Stomach smooth muscle (tissue), 2 donors: ENCODE measurements around the gene DDX28.

Experiments
- H3K27ac ChIP-seq: one replicate; pipeline ENCODE4 v1.7.0; 2013; ENCODE audit warnings: mild to moderate bottlenecking, low read length, inconsistent platforms
- H3K27me3 ChIP-seq, 2 donors: one replicate each; pipeline ENCODE4 v1.7.0; 2013; ENCODE audit warnings: low read length in 2 of 2; ENCODE audit not compliant: insufficient read depth in 2 of 2, control insufficient read depth in 1 of 2
- H3K36me3 ChIP-seq, 2 donors: one replicate each; pipeline ENCODE4 v1.7.0; 2013; ENCODE audit warnings: low read length in 2 of 2; ENCODE audit not compliant: control insufficient read depth in 2 of 2, insufficient read depth in 2 of 2
- H3K4me1 ChIP-seq: one replicate; pipeline ENCODE4 v1.7.0; 2013; ENCODE audit warnings: low read length; ENCODE audit not compliant: control insufficient read depth, insufficient read depth
- H3K4me3 ChIP-seq, 2 donors: one replicate each; pipeline ENCODE4 v1.7.0; 2013; ENCODE audit warnings: low read length in 2 of 2
- H3K9ac ChIP-seq, 2 donors: one replicate each; pipeline ENCODE4 v1.7.0; 2013; ENCODE audit warnings: low read length in 2 of 2, mild to moderate bottlenecking in 1 of 2
- H3K9me3 ChIP-seq, 2 donors: one replicate each; pipeline ENCODE4 v1.7.0; 2013; ENCODE audit warnings: low read length in 2 of 2; ENCODE audit not compliant: control insufficient read depth in 2 of 2
- donor health status: healthy.
- donor health status: Pancreatic carcinoma.

The DDX28 gene

DNA sequence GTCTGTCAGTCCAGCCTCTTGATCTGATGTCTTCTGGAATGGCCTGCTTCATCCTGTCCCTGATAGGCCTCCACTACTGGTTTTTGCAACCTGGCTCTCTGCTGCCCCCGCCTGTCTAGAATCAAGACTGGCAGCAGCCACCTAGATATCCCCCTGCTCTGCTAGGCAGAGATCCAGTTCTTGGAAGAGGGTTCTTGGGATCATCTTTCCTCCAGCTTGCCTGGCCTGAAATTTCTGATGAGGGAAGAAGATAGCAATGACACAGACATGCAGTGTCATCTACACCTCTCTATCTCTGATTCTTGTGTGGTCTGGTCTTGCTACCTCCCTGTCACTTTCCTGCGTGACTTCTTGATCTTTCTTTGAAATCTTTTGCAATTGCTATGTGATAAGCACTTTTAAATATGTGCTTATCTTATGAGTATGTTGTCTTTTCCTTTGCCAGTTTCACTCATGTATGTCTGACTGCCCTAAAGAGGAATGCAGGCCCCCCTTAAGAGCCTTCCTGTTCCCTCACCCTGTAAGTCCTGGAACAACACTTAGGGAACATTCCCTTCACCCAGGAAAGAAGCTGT lies 41.8 kb upstream of the DDX28 start:
- Histone ChIP-seq H3K4me3 (no peak overlapping the region), H3K9me3 (no peaks in the 10 kb centered on the region), H3K27ac (no peak overlapping the region), H3K27me3 (no peaks in the 10 kb centered on the region), H3K4me1 (no peaks in the 10 kb centered on the region), H3K9ac (no peak overlapping the region), H3K36me3 (peaks cover 16 to 18% of the 10 kb centered on the region in 2 donors)

DNA sequence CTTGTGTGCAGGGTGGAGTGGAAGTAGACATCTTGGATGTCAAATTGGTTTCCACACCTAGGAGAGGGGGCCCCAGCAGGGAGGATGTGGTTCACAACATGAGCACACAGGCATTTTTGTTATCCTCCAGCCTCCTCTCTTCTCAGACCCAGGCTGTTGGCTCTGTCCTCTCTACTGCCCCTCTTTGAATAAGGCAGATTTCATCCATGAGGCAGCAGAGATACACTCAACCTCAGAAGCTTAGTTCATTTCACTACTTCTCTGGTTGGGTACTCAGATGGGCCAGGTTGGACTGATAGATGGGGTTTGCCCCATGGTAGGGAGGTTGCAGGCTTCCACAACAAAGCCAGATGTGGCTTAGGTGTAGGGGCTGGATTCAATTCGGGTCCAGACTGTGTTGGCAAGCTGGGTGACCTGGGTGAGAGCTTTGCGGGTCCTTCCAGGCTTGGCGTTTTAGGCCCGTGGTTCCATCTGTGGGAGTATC lies 39.9 kb upstream of the DDX28 start:
- Histone ChIP-seq H3K9me3 (no peaks in the 10 kb centered on the region), H3K27me3 (no peaks in the 10 kb centered on the region), H3K27ac (no peak overlapping the region), H3K4me3 (no peak overlapping the region), H3K36me3 (peaks cover 11 to 19% of the 10 kb centered on the region in 2 donors), H3K4me1 (no peaks in the 10 kb centered on the region), H3K9ac (no peak overlapping the region)

GRCh38 chr16:68061396-68061795 lies 38.4 kb upstream of the DDX28 start:
- Histone ChIP-seq H3K4me3 (no peak overlapping the region), H3K4me1 (no peaks in the 10 kb centered on the region), H3K36me3 (peaks cover 8 to 18% of the 10 kb centered on the region in 2 donors), H3K9ac (no peak overlapping the region), H3K27me3 (no peaks in the 10 kb centered on the region), H3K9me3 (no peaks in the 10 kb centered on the region), H3K27ac (no peak overlapping the region)

DNA sequence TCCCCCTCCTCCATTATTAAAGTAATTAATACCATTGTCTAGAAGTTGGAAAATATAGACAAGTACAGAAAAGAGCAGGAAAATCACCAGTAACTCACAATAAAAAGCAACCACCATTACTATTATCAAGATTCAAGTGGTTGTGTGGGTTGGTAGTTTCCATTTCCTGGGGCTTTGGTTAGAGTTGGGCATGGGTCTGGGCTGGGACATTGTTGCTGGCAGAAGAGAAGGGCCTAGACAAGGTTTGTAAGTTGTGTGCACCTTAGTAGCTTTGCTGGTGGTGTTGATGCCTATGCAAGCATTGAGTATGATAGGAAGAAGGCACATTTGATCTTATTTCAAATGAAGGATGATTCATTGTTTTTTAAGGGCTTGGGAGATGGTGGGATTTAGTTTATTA lies 36.8 kb upstream of the DDX28 start:
- H3K36me3 ChIP-seq, result peaks cover 6 to 18% of the 10 kb centered on the region in 2 donors
- no peak overlapping the region for H3K9ac ChIP-seq
- H3K27ac ChIP-seq, result no peak overlapping the region
- H3K9me3 ChIP-seq, result no peaks in the 10 kb centered on the region
- no peak overlapping the region for H3K4me3 ChIP-seq
- H3K4me1 ChIP-seq, result no peaks in the 10 kb centered on the region
- H3K27me3 ChIP-seq, result no peaks in the 10 kb centered on the region

DNA sequence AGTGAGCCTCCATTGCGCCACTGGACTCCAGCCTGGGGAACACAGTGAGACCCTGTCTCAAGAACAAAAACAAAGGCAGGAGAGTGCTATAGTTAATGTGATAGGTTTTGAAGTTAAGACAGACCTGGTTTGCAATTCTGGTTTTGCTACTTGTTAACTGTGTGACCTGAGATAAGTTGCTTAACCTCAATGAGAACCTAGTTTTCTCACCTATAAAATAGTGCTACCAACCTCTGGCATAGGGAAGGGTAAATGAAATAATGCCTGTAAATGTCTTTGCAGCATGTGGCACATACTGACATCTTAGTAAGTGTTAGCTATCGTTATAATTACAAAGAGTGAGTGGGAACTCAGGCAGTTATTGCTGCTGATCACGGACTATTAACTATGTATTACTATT lies 32.4 kb upstream of the DDX28 start:
- no peak overlapping the region for H3K27ac ChIP-seq
- no peaks in the 10 kb centered on the region for H3K4me1 ChIP-seq
- peaks cover 18 to 22% of the 10 kb centered on the region in 2 donors for H3K36me3 ChIP-seq
- no peak overlapping the region for H3K4me3 ChIP-seq
- no peaks in the 10 kb centered on the region for H3K27me3 ChIP-seq
- H3K9me3 ChIP-seq, result no peaks in the 10 kb centered on the region
- no peak overlapping the region for H3K9ac ChIP-seq

DNA sequence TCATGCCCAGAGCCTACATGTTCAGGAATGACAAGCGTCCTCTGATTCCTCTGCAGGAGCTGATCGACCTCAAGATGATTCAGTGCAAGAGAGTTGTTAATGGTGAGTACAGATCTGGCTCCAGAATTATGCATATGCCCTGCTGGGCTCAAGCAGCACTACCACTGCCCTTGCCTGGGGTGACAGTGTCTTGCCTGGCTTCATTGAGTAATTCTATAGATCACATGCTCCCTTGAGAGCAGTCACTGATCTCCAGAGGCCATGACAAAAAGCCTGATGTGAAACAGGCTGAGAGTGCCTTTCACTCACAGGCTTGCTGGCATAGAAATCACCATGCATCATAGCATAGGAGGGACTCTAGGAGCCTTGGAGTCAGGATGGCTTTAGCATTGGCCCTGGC lies 26.4 kb upstream of the DDX28 start:
- H3K9me3 ChIP-seq, result no peaks in the 10 kb centered on the region
- H3K4me1 ChIP-seq, result no peaks in the 10 kb centered on the region
- H3K27me3 ChIP-seq, result no peaks in the 10 kb centered on the region
- H3K36me3 ChIP-seq, result peaks cover 18 to 28% of the 10 kb centered on the region in 2 donors
- H3K9ac ChIP-seq, result no peak overlapping the region
- H3K4me3 ChIP-seq, result no peak overlapping the region
- H3K27ac ChIP-seq, result no peak overlapping the region

DNA sequence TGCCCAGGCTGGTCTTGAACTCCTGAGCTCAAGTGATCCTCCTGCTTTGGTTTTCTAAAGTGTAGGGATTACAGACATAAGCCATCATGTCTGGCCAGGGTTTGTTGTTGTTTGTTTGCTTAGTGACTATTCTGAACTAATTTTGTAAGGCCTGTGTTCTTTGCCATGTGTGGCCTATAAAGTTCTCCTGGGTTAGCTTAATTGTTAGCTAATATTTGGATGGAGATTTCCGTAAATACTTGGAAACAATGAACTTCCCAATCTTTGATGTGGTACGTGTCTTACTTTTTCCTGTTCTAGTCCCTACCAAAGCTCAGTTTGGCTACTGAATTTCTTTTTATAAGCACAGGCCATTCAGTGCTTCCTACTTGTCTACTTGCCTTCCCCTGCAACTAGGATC lies 25.0 kb upstream of the DDX28 start:
- Histone ChIP-seq H3K36me3 (peaks cover 12 to 18% of the 10 kb centered on the region in 2 donors), H3K27ac (no peak overlapping the region)

DNA sequence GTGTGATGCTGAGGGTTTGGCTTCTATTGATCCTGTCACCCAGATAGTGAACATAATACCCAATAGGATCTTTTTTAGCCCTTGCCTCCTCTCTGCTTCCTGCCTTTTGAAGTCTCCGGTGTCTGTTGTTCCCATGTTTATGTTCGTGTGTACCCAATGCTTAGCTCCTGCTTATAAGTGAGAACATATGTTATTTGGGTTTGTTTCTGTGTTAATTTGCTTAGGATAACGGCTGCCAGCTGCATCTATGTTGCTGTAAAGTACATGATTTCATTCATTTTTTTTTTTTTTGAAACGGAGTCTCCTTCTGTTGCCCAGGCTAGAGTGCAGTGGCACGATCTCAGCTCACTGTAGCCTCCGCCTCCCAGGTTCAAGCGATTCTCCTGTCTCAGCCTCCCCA lies 23.1 kb upstream of the DDX28 start:
- H3K9me3 ChIP-seq, result no peaks in the 10 kb centered on the region
- H3K27ac ChIP-seq, result no peak overlapping the region
- no peaks in the 10 kb centered on the region for H3K27me3 ChIP-seq
- no peaks in the 10 kb centered on the region for H3K4me1 ChIP-seq
- no peak overlapping the region for H3K9ac ChIP-seq
- H3K36me3 ChIP-seq, result peaks cover 8 to 16% of the 10 kb centered on the region in 2 donors
- no peak overlapping the region for H3K4me3 ChIP-seq

More for the DNA sequence above, 25.0 kb upstream of the DDX28 start:
- no peaks in the 10 kb centered on the region for H3K9me3 ChIP-seq
- H3K4me1 ChIP-seq, result no peaks in the 10 kb centered on the region
- H3K9ac ChIP-seq, result no peak overlapping the region
- H3K27me3 ChIP-seq, result no peaks in the 10 kb centered on the region
- no peak overlapping the region for H3K4me3 ChIP-seq

DNA sequence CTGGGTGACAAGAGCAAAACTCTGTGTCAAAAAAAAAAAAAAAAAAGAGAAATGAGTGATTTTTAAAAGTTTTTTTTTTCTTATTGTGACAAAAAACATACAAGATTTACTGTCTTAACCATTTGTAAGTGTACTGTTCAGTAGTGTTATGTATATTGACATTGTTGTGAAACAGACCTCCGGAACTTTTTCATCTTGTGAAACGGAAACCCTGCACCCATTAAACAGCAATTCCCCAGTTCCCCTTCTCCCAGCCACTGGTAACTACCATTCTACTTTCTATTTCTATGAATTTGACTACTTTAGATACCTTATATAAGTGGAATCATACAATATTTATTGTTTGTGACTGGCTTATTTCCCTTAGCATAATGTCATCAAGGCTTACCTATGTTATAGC lies 18.8 kb upstream of the DDX28 start:
- H3K9ac ChIP-seq, result no peak overlapping the region
- H3K36me3 ChIP-seq, result peaks cover 0 to 6% of the 10 kb centered on the region in 2 donors
- H3K9me3 ChIP-seq, result no peaks in the 10 kb centered on the region
- peaks cover 5% of the 10 kb centered on the region for H3K4me1 ChIP-seq
- no peak overlapping the region for H3K27ac ChIP-seq
- no peak overlapping the region for H3K4me3 ChIP-seq
- no peaks in the 10 kb centered on the region for H3K27me3 ChIP-seq

DNA sequence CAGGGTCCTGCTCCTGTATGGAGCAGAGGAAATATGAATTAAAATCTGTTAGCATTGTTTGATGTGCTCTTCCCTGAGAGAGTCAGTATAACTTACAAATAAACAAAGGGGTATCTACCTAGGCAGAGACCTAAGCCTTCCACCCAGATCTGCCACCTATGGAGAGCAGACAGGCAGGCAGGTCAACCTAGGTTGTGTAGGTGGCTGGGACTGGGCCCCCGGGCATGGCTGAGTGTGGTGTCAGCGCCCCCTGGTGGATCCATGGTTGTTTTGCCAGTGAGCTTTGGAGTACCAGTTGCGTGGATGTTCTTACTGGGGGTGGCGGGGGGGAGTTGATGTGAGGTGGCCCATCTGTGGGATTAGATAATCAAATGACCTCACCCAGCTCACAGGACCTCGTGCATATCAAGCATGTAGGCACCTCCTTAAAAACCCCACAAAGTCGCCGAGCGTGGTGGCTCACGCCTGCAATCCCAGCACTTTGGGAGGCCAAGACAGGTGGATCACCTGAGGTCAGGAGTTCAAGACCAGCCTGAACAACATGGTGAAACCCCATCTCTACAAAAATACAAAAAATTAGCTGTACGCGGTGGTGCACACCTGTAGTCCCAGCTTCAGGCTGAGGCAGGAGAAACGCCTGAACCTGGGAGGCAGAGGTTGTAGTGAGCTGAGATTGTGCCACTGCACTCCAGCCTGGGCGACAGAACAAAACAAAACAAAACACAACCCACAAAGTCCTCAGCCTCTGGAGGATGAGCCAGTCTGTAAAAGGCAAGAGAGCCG lies 17.7 kb upstream of the DDX28 start:
- Histone ChIP-seq H3K36me3 (peaks cover 0 to 6% of the 10 kb centered on the region in 2 donors), H3K27me3 (no peaks in the 10 kb centered on the region), H3K9ac (no peak overlapping the region), H3K4me1 (peaks cover 5% of the 10 kb centered on the region), H3K4me3 (no peak overlapping the region), H3K27ac (no peak overlapping the region), H3K9me3 (no peaks in the 10 kb centered on the region)
